GM11168 (cell line): ENCODE data around the gene THADA.
"Not testable (repeated sequence)": the region's sequence is repeated elsewhere in the genome, so short reads cannot be mapped to it uniquely, and the experiment has no call there.

Experiments used
- in situ Hi-C: fragments of 300-500 bp; cut with MboI; formaldehyde crosslinking; loops from one replicate; pipeline ENCODE4 v1.12.0; 2022; ENCODE audit warnings: low sequenced_read_pairs; ENCODE audit not compliant: unreplicated experiment

THADA gene

GRCh38 chr2:43315482-43315881 is 280.4 kb downstream of the THADA start:
- in situ Hi-C loops: no loop called here

- in situ Hi-C loops: no loop called here
These were observed 281.4 kb downstream of the THADA start for GRCh38 chr2:43314299-43314927.

GRCh38 chr2:43313642-43314017 is 282.2 kb downstream of the THADA start:
- in situ Hi-C loops: no loop called here

GRCh38 chr2:43312755-43313641 is 282.8 kb downstream of the THADA start:
- in situ Hi-C loops: no loop called here

- in situ Hi-C loops: no loop called here
These were observed 284.6 kb downstream of the THADA start for GRCh38 chr2:43311276-43311675.

- in situ Hi-C loops: no loop called here
These were observed 285.9 kb downstream of the THADA start for GRCh38 chr2:43309935-43310334.

- in situ Hi-C loops: no loop called here
These were observed 287.9 kb downstream of the THADA start for GRCh38 chr2:43307973-43308372.

- in situ Hi-C loops: no loop called here
These were observed 288.8 kb downstream of the THADA start for GRCh38 chr2:43307046-43307445.

- in situ Hi-C loops: no loop called here
These were observed 289.6 kb downstream of the THADA start for GRCh38 chr2:43306197-43306596.

- in situ Hi-C loops: no loop called here
These were observed 290.3 kb downstream of the THADA start for GRCh38 chr2:43305517-43305916.

- in situ Hi-C loops: no loop called here
These were observed 290.8 kb downstream of the THADA start for GRCh38 chr2:43305012-43305411.

- in situ Hi-C loops: no loop called here
These were observed 291.9 kb downstream of the THADA start for GRCh38 chr2:43303889-43304288.

GRCh38 chr2:43302961-43303494 is 292.8 kb downstream of the THADA start:
- in situ Hi-C loops: no loop called here

GRCh38 chr2:43302182-43302960 is 293.5 kb downstream of the THADA start:
- in situ Hi-C loops: no loop called here

GRCh38 chr2:43300781-43301583 is 294.9 kb downstream of the THADA start:
- in situ Hi-C loops: no loop called here

GRCh38 chr2:43300222-43300621 is 295.6 kb downstream of the THADA start:
- in situ Hi-C loops: no loop called here

- in situ Hi-C loops: no loop called here
These were observed 297.3 kb downstream of the THADA start for GRCh38 chr2:43298500-43298899.

GRCh38 chr2:43297740-43298139 is 298.1 kb downstream of the THADA start:
- in situ Hi-C loops: not testable (repeated sequence)

GRCh38 chr2:43294973-43295603 is 300.8 kb downstream of the THADA start:
- in situ Hi-C loops: no loop called here
